ENCODE measurements around the gene THSD7B. TPM values are rescaled to one million over a fixed set of nuclear protein-coding genes. Genes with fewer than 3 reads are reported as not detected.

The THSD7B gene
- total RNA-seq (under 1 TPM; 0.06 to 0.67 (median 0.24) TPM), polyA plus RNA-seq (under 1 TPM in 2 of 3 donors, not detected in 1; 0.03 to 0.05 TPM)
- long read RNA-seq, donor 1: 0 reads
- long read RNA-seq, donor 2, partial matches to known transcripts: 0 of 1 reads
- long read RNA-seq, donor 2, other reads (novel, unspliced or antisense): 1 of 1 reads

GRCh38 chr2:136765256-136766072, at the start of gene THSD7B:
Gene THSD7B, plus strand, starts transcription at chr2:136765545. Its CDS starts 116,634 bp downstream, at chr2:136882179.
- Histone ChIP-seq H3K4me3 (peak within 1 kb of the TSS; percentile 53), H3K27ac (no peak within 1 kb of the TSS), H3K27me3 (ENCODE audit: insufficient read depth in 3 of 3, low read length in 2 of 3) (peaks cover 0 to 38% (median 11%) of the 10 kb centered on the region in 3 donors), H3K4me1 (no peaks in the 10 kb centered on the region), H3K36me3 (ENCODE audit: insufficient read depth in 1 of 2, low read depth in 1 of 2) (no peaks in the 10 kb centered on the region), H3K9me3 (no peaks in the 10 kb centered on the region)
- TF ChIP-seq, protein P1, sequence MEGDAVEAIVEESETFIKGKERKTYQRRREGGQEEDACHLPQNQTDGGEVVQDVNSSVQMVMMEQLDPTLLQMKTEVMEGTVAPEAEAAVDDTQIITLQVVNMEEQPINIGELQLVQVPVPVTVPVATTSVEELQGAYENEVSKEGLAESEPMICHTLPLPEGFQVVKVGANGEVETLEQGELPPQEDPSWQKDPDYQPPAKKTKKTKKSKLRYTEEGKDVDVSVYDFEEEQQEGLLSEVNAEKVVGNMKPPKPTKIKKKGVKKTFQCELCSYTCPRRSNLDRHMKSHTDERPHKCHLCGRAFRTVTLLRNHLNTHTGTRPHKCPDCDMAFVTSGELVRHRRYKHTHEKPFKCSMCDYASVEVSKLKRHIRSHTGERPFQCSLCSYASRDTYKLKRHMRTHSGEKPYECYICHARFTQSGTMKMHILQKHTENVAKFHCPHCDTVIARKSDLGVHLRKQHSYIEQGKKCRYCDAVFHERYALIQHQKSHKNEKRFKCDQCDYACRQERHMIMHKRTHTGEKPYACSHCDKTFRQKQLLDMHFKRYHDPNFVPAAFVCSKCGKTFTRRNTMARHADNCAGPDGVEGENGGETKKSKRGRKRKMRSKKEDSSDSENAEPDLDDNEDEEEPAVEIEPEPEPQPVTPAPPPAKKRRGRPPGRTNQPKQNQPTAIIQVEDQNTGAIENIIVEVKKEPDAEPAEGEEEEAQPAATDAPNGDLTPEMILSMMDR (IDR thresholded peaks at IDR 0.05): no peak
- DNase-seq (no peak), ATAC-seq (no peak)
- 0 to 1% (median 1%) methylated on average over 60 to 76 of the region's 77 CpGs for WGBS, 3 donors
- intact Hi-C loops (cut with DNase I): no loop called here

GRCh38 chr2:136718273-136718672, 47.1 kb upstream of the THSD7B start:
- Histone ChIP-seq H3K9me3 (no peaks in the 10 kb centered on the region), H3K27ac (no peak overlapping the region), H3K4me1 (no peaks in the 10 kb centered on the region), H3K4me3 (no peak overlapping the region), H3K36me3 (ENCODE audit: insufficient read depth in 1 of 2, low read depth in 1 of 2) (no peaks in the 10 kb centered on the region), H3K27me3 (ENCODE audit: insufficient read depth in 3 of 3, low read length in 2 of 3) (no peaks in the 10 kb centered on the region)
- DNase-seq (no peak), ATAC-seq (no peak)
- intact Hi-C loops (cut with DNase I): no loop called here
- TF ChIP-seq, protein P1 (IDR thresholded peaks at IDR 0.05): no peak

DNA sequence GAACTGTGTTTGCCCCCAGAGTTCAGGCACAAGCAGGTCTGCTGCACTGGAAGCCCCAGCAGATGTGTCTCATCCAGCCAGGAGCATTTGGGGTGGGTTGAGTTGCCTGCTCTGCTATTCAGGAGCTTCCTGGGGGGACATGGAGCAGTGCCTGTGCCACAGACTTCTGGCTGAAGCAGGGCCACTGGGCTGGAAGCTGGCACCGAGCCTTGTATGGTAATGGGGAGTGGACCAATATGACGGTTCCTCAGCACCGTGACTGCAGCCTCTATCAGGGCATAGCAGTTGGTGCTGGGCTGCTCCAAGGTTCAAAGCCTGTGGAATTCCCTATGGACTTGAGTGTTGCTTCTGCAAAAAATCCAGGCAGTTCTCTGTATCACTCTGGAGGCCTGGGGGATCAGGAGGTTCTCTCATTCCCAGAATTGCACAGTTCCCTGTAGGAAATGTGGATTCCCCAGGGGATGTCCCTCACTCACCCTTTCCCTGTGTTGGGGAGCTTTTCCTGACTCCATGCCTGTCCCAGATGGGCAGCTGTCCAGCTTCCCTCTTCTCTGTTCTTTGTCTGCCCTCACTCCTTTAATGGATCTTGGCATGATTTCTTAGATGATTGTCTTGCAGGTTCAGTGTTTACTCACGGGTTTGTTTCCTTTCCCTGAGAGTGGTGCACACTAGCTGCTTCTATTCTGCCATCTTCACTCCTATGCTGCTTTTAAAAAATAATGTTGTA, 37.2 kb upstream of the THSD7B start:
- Histone ChIP-seq H3K27ac (no peak overlapping the region), H3K9me3 (no peaks in the 10 kb centered on the region), H3K4me3 (no peak overlapping the region), H3K27me3 (ENCODE audit: insufficient read depth in 3 of 3, low read length in 2 of 3) (no peaks in the 10 kb centered on the region), H3K36me3 (ENCODE audit: insufficient read depth in 1 of 2, low read depth in 1 of 2) (no peaks in the 10 kb centered on the region), H3K4me1 (no peaks in the 10 kb centered on the region)
- TF ChIP-seq, protein P1 (IDR thresholded peaks at IDR 0.05): no peak
- DNase-seq (no peak), ATAC-seq (no peak)
- WGBS, 3 donors: 36 to 60% (median 48%) methylated on average over 4 of the region's 4 CpGs
- intact Hi-C loops (cut with DNase I): no loop called here

- no peaks in the 10 kb centered on the region for H3K27me3 ChIP-seq (ENCODE audit: insufficient read depth in 3 of 3, low read length in 2 of 3)
- 65 to 69% (median 66%) methylated on average over 3 of the region's 3 CpGs for WGBS, 3 donors
- intact Hi-C loops (cut with DNase I): no loop called here
Observed at GRCh38 chr2:136736236-136736635, 29.1 kb upstream of the THSD7B start.

More at GRCh38 chr2:136736236-136736635, 29.1 kb upstream of the THSD7B start:
- TF ChIP-seq, protein P1 (IDR thresholded peaks at IDR 0.05): no peak
- Histone ChIP-seq H3K9me3 (no peaks in the 10 kb centered on the region), H3K27ac (no peak overlapping the region), H3K36me3 (ENCODE audit: insufficient read depth in 1 of 2, low read depth in 1 of 2) (no peaks in the 10 kb centered on the region), H3K4me3 (no peak overlapping the region), H3K4me1 (no peaks in the 10 kb centered on the region)
- ATAC-seq (no peak), DNase-seq (no peak)
